Esophagus muscularis mucosa (tissue), 4 donors: ENCODE data around the gene B4GALNT2. TPM values are rescaled to one million over a fixed set of nuclear protein-coding genes. Genes with fewer than 3 reads are reported as not detected.
A peak's percentile ranks its signal among the peaks of the same experiment; 100 is the strongest.

ENCODE experiments used
- DNase-seq: peaks from one replicate; pipeline ENCODE4 v3.0.0-alpha.2; 2017; ENCODE audit errors: extremely low spot score
- H3K27ac ChIP-seq, 4 donors: fragments of 200-600 bp; sonication (generic); replicated peaks in 1 of 4; 1 replicate in 3 of 4; 2 replicates in 1 of 4; pipeline ENCODE4 v1.5.1; 2016 to 2019; ENCODE audit warnings: mild to moderate bottlenecking in 1 of 4
- H3K27me3 ChIP-seq, 4 donors: fragments of 200-600 bp; sonication (generic); one replicate each; pipeline versions ENCODE4 v1.5.1 to v1.6.0; 2016 to 2019
- H3K36me3 ChIP-seq, 4 donors: fragments of 200-600 bp; sonication (generic); one replicate each; pipeline ENCODE4 v1.5.1; 2016 to 2019
- H3K4me1 ChIP-seq, 4 donors: fragments of 200-600 bp; sonication (generic); one replicate each; pipeline ENCODE4 v1.5.1; 2016 to 2019
- H3K4me3 ChIP-seq, 4 donors: fragments of 200-600 bp; sonication (generic); 1 replicate in 2 of 4; 2 replicates in 2 of 4; pipeline ENCODE4 v1.5.1; 2016 to 2019; ENCODE audit warnings: mild to moderate bottlenecking in 4 of 4, moderate library complexity in 1 of 4
- H3K9me3 ChIP-seq, 4 donors: fragments of 200-600 bp; sonication (generic); 1 replicate in 3 of 4; 2 replicates in 1 of 4; pipeline ENCODE4 v1.5.1; 2016 to 2019
- EP300 ChIP-seq: sonication (generic); formaldehyde crosslinking; IDR thresholded peaks from one replicate; pipeline ENCODE4 v1.6.1; 2017; ENCODE audit warnings: antibody characterized with exemption
- POLR2A ChIP-seq: fragments of 450-650 bp; IDR thresholded peaks from one replicate; pipeline ENCODE4 v1.6.1; 2017; ENCODE audit warnings: antibody characterized with exemption, moderate library complexity, mild to moderate bottlenecking, low read depth
- POLR2AphosphoS5 ChIP-seq, 2 donors: sonication (generic); formaldehyde crosslinking; IDR thresholded peaks; one replicate each; pipeline ENCODE4 v1.6.1; 2017; ENCODE audit warnings: antibody characterized with exemption in 2 of 2
- WGBS: methylation state at CpG from one replicate; pipeline ENCODE4 v1.1.5; 2018; 5-methylcytosine and 5-hydroxymethylcytosine counted together
- intact Hi-C: fragments of 100-400 bp; cut with DNase I; formaldehyde crosslinking; loops from one replicate; pipeline ENCODE4 v1.15.1; 2023
- total RNA-seq, 4 donors: library from RNA; depleted of rRNA; stranded (reverse); fragments of >200 nt; gene quantifications; one replicate each; pipeline versions ENCODE4 v1.1.0 to v1.2.1, GENCODE V29; 2016
- TF ChIP-seq, protein P1 (sequence below), 3 experiments: fragments of 200-600 bp in 2 of 3; fragments of 450-650 bp in 1 of 3; sonication (generic) in 2 of 3; IDR thresholded peaks; one replicate each; pipeline ENCODE4 v1.5.1; 2017 to 2019; ENCODE audit warnings: antibody characterized with exemption in 3 of 3, mild to moderate bottlenecking in 2 of 3, moderate library complexity in 1 of 3

Gene B4GALNT2
- total RNA-seq, 4 donors from 2014 or later = not detected

DNA sequence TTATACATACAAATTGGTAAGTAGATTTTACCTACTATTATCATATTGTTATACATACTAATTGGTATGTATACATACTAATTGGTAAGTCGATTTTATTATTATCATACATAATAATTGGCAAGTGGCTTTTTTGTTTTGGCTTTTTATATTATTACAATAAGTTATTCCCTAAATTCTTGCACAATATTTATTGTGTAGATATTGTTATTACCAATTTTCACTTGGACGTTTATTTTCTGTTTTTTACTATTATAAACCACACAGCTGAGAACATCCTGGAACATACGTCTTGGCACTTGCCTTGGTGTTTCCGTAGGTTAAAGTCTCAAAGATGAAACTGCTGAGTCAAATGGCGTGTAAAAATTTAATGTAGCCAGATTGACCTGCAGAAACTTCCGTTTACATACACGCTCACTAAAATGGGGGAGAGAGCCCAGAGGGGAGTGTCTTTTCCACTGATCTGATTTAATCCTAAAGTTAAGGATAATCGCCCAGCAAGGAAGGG lies 58.9 kb downstream of the B4GALNT2 start:
- Histone ChIP-seq H3K9me3 (no peaks in the 10 kb centered on the region), H3K4me3 (peak overlapping the region; percentile 71 to 96 (median 82)), H3K4me1 (peaks cover 0 to 17% (median 13%) of the 10 kb centered on the region in 4 donors), H3K27me3 (no peaks in the 10 kb centered on the region), H3K36me3 (no peaks in the 10 kb centered on the region), H3K27ac (peak overlapping the region; percentile 91 to 99 (median 96))
- no peak for TF ChIP-seq POLR2AphosphoS5 (IDR thresholded peaks at IDR 0.05)
- TF ChIP-seq POLR2A = no peak
- TF ChIP-seq, protein P1, sequence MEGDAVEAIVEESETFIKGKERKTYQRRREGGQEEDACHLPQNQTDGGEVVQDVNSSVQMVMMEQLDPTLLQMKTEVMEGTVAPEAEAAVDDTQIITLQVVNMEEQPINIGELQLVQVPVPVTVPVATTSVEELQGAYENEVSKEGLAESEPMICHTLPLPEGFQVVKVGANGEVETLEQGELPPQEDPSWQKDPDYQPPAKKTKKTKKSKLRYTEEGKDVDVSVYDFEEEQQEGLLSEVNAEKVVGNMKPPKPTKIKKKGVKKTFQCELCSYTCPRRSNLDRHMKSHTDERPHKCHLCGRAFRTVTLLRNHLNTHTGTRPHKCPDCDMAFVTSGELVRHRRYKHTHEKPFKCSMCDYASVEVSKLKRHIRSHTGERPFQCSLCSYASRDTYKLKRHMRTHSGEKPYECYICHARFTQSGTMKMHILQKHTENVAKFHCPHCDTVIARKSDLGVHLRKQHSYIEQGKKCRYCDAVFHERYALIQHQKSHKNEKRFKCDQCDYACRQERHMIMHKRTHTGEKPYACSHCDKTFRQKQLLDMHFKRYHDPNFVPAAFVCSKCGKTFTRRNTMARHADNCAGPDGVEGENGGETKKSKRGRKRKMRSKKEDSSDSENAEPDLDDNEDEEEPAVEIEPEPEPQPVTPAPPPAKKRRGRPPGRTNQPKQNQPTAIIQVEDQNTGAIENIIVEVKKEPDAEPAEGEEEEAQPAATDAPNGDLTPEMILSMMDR (IDR thresholded peaks at IDR 0.05) = no peak
- no peak for TF ChIP-seq EP300
- intact Hi-C loops = no loop called here
- no peak for DNase-seq
- 8% methylated on average over 8 of the region's 8 CpGs for WGBS

DNA sequence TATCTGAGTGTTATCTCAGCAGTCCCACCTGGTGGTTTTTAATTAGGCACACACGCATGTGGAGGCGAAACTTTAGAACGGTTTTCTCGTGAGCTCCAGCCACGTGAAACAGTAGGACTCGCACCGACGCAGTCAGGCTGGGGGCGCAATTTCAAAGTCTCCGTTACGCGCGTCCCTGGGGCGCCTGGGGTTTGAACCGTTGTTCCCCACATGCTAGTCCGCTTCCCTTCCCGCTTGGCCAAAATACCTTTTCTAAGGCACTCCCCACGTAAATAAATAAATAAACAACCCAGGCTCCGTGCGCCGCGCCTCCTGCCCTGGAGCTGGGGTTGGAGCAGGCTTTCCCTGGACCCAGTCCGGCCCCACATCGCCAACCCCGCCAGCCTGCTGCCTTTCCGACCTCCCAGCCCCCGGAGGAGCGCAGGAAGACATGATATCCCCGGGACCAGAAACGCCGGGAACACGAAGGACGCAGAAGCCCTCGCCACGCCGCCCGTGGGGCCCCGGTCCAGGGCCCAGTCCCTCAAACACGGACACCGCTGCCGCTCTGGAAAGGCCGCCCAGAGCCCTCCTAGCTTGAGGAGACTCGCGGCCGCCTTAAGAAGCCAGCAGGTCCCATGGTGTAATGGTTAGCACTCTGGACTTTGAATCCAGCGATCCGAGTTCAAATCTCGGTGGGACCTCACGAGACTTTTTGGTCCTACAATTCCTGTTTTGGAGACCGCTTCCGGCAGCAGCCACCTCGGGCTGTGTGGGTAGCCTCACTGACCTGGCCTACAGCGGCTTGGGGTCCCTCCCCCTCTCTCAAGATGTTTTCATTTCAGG lies 59.6 kb downstream of the B4GALNT2 start:
- no peaks in the 10 kb centered on the region for H3K36me3 ChIP-seq

DNA sequence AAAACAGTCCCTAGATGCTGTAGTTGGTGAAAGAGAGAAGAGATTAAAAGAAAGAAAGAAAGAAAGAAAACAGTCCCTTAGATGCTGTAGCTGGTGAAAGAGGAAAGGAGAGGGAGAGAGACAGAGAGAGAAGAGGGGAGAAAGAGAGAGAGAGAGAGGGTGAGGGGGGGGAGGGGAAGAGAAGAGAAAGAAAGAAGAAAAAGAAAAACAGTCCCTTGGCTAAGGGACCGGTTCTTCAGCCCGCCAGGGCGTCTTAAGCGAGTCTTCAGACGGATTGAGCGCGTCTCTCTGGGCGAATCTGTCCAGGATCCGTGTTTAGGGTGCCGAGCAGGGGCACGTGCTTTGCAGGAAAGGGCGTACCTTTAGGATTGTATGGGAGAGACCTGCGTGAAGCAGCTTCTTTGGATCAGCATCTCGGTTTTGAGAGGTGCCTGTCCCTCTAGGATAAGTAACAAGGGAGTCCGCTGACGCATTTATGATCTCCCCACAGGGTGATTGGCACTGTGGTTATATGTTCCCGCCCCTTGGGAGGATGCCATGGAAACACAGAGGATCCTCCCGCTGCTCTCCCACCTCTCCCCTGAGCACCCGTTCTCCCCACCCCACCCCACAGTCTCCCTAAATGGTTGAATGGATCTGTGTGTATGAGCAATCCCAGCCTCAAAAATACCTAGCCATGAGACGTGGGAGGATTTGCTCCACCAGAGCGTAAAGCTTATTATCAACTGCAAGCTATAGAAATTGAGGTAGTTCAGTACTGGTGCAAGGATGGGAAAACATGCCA lies 61.1 kb downstream of the B4GALNT2 start:
- H3K9me3 ChIP-seq = no peaks in the 10 kb centered on the region
- 6% methylated on average over 21 of the region's 21 CpGs for WGBS
- H3K4me3 ChIP-seq = peak overlapping the region; percentile 71 to 96 (median 82)
- no peak for DNase-seq
- peak overlapping the region; percentile 91 to 99 (median 96) for H3K27ac ChIP-seq
- no peaks in the 10 kb centered on the region for H3K27me3 ChIP-seq
- intact Hi-C loops = loop anchor here (2.0 kb wide), 1 partner anchor 37 kb away; the partner anchor contains the start of gene PHOSPHO1
- TF ChIP-seq POLR2A (no peak), POLR2AphosphoS5 (IDR thresholded peaks at IDR 0.05) (peak; percentile 42 to 53), EP300 (no peak)
- H3K4me1 ChIP-seq = peaks cover 0 to 17% (median 13%) of the 10 kb centered on the region in 4 donors
- H3K36me3 ChIP-seq = no peaks in the 10 kb centered on the region

More for the DNA sequence above, 59.6 kb downstream of the B4GALNT2 start:
- H3K9me3 ChIP-seq = no peaks in the 10 kb centered on the region
- DNase-seq = peak; percentile 99
- no peaks in the 10 kb centered on the region for H3K27me3 ChIP-seq
- H3K4me3 ChIP-seq = peak overlapping the region; percentile 71 to 96 (median 82)
- intact Hi-C loops = loop anchor here (2.0 kb wide), 1 partner anchor 39 kb away; the partner anchor contains the start of gene PHOSPHO1
- peaks cover 0 to 17% (median 13%) of the 10 kb centered on the region in 4 donors for H3K4me1 ChIP-seq
- TF ChIP-seq, protein P1 (IDR thresholded peaks at IDR 0.05) = peak; percentile 26 to 41 (median 29)
- TF ChIP-seq EP300 (no peak), POLR2AphosphoS5 (IDR thresholded peaks at IDR 0.05) (peak; percentile 43 to 57), POLR2A (peak; percentile 8)
- WGBS = under 1% methylated on average over 28 of the region's 53 CpGs
- peak overlapping the region; percentile 91 to 99 (median 96) for H3K27ac ChIP-seq

DNA sequence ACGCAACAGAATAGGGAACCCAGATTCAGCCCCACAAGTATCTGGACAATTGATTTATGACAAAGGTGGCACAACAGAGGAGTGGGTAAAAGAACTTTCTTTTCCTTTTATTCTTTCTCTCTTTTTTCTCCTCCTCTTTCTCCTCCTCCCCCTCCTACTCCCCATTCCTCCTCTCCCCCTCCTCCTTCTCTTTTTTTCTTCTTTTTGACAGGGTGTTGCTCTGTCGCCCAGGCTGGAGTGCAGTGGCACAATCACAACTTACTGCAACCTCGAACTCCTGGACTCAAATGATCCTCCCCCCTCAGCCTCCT lies 61.7 kb downstream of the B4GALNT2 start:
- H3K27me3 ChIP-seq = no peaks in the 10 kb centered on the region
- no peaks in the 10 kb centered on the region for H3K36me3 ChIP-seq
- 60% methylated on average over 3 of the region's 3 CpGs for WGBS
- TF ChIP-seq EP300 (no peak), POLR2AphosphoS5 (IDR thresholded peaks at IDR 0.05) (no peak), POLR2A (no peak)
- TF ChIP-seq, protein P1 (IDR thresholded peaks at IDR 0.05) = no peak
- H3K4me1 ChIP-seq = peaks cover 0 to 17% (median 13%) of the 10 kb centered on the region in 4 donors
- peak overlapping the region; percentile 91 to 99 (median 96) for H3K27ac ChIP-seq
- DNase-seq = no peak
- intact Hi-C loops = no loop called here
- no peaks in the 10 kb centered on the region for H3K9me3 ChIP-seq
- no peak overlapping the region for H3K4me3 ChIP-seq
